ENCODE results near the gene GDPD5.

DNA sequence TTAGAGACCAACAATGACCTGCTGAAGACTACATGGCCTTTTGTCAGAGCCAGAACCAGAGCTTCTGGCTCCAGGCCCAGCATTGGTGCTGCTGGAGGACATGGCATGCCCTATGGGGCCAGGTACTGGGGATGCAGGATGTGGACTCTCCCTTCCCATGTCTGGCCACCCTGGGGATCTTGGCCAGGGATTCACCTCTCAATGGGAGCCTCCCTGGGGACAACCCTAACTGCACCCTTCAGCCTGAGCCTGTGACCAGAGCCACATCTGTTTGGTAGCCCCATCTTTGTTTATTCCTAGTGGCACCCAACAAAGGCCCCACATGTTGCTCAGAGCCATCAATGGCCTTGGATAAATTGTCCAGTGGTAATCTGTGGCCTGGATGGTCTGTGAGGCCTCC, 98.6 kb downstream of the GDPD5 start:
- TF ChIP-seq, protein P1, sequence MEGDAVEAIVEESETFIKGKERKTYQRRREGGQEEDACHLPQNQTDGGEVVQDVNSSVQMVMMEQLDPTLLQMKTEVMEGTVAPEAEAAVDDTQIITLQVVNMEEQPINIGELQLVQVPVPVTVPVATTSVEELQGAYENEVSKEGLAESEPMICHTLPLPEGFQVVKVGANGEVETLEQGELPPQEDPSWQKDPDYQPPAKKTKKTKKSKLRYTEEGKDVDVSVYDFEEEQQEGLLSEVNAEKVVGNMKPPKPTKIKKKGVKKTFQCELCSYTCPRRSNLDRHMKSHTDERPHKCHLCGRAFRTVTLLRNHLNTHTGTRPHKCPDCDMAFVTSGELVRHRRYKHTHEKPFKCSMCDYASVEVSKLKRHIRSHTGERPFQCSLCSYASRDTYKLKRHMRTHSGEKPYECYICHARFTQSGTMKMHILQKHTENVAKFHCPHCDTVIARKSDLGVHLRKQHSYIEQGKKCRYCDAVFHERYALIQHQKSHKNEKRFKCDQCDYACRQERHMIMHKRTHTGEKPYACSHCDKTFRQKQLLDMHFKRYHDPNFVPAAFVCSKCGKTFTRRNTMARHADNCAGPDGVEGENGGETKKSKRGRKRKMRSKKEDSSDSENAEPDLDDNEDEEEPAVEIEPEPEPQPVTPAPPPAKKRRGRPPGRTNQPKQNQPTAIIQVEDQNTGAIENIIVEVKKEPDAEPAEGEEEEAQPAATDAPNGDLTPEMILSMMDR (IDR thresholded peaks at IDR 0.05) = no peak
- no peak for TF ChIP-seq POLR2A (IDR thresholded peaks at IDR 0.05)

Measured in uterus (tissue), 2 donors.